ENCODE data around the gene PIPOX.

PIPOX gene

GRCh38 chr17:29076722-29077121 is 33.8 kb downstream of the PIPOX start:
- H3K4me3 ChIP-seq (ENCODE audit: low read depth, low read length): no peak overlapping the region
- no peak for TF ChIP-seq CTCF (IDR thresholded peaks at IDR 0.05; ENCODE audit: low read depth, low read length, missing control alignments)
- no peak for DNase-seq (ENCODE audit: low read depth)

- no peak for DNase-seq (ENCODE audit: low read depth)
- no peak for TF ChIP-seq CTCF (IDR thresholded peaks at IDR 0.05; ENCODE audit: low read depth, low read length, missing control alignments)
- no peak overlapping the region for H3K4me3 ChIP-seq (ENCODE audit: low read depth, low read length)
Measured at GRCh38 chr17:29077320-29077719, 34.4 kb downstream of the PIPOX start.

GRCh38 chr17:29078183-29079045 is 35.5 kb downstream of the PIPOX start:
- no peak overlapping the region for H3K4me3 ChIP-seq (ENCODE audit: low read depth, low read length)
- no peak for DNase-seq (ENCODE audit: low read depth)
- TF ChIP-seq CTCF (IDR thresholded peaks at IDR 0.05; ENCODE audit: low read depth, low read length, missing control alignments): no peak

GRCh38 chr17:29079433-29079832 is 36.5 kb downstream of the PIPOX start:
- no peak for DNase-seq (ENCODE audit: low read depth)
- TF ChIP-seq CTCF (IDR thresholded peaks at IDR 0.05; ENCODE audit: low read depth, low read length, missing control alignments): no peak
- H3K4me3 ChIP-seq (ENCODE audit: low read depth, low read length): no peak overlapping the region

GRCh38 chr17:29079887-29080286 is 36.9 kb downstream of the PIPOX start:
- H3K4me3 ChIP-seq (ENCODE audit: low read depth, low read length): no peak overlapping the region
- TF ChIP-seq CTCF (IDR thresholded peaks at IDR 0.05; ENCODE audit: low read depth, low read length, missing control alignments): no peak
- no peak for DNase-seq (ENCODE audit: low read depth)

- no peak for DNase-seq (ENCODE audit: low read depth)
- no peak overlapping the region for H3K4me3 ChIP-seq (ENCODE audit: low read depth, low read length)
- TF ChIP-seq CTCF (IDR thresholded peaks at IDR 0.05; ENCODE audit: low read depth, low read length, missing control alignments): no peak
Measured at GRCh38 chr17:29080323-29080722, 37.4 kb downstream of the PIPOX start.

- DNase-seq (ENCODE audit: low read depth): no peak
- no peak overlapping the region for H3K4me3 ChIP-seq (ENCODE audit: low read depth, low read length)
- no peak for TF ChIP-seq CTCF (IDR thresholded peaks at IDR 0.05; ENCODE audit: low read depth, low read length, missing control alignments)
Measured at GRCh38 chr17:29080965-29081364, 38.0 kb downstream of the PIPOX start.

Measured in GM12864 (cell line).